NB4 (cell line): ENCODE measurements around the gene PDE4A.

ENCODE experiments used
- POLR2A ChIP-seq: IDR thresholded peaks from 2 replicates; pipeline ENCODE4 v1.6.1; 2011; ENCODE audit warnings: mild to moderate bottlenecking; ENCODE audit not compliant: insufficient read length; ENCODE audit errors: extremely low read depth
- TF ChIP-seq, protein P1 (sequence below): IDR thresholded peaks from one replicate; pipeline ENCODE4 v1.5.1; 2012; ENCODE audit warnings: low read depth, low read length

DNA sequence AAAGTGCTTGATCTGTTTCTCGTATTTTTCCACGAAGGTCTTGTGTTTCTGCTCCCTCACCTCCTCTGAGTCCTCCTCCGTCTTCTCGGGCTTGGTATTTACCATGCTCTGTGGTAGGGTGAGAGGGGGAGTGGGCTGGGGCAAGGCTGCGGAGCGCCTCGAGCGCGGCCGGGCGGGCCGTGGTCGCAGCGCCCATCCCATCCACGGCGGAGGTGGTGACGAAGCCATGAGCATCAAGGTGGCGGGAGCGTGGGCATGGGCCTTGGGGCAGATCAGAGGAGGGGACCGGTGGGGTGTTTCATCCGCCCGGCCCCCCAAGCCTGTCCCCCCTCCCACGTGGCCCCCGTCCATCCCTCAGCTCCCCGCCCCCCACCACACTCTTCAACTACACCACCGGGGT, 24.9 kb upstream of the PDE4A start:
- TF ChIP-seq, protein P1, sequence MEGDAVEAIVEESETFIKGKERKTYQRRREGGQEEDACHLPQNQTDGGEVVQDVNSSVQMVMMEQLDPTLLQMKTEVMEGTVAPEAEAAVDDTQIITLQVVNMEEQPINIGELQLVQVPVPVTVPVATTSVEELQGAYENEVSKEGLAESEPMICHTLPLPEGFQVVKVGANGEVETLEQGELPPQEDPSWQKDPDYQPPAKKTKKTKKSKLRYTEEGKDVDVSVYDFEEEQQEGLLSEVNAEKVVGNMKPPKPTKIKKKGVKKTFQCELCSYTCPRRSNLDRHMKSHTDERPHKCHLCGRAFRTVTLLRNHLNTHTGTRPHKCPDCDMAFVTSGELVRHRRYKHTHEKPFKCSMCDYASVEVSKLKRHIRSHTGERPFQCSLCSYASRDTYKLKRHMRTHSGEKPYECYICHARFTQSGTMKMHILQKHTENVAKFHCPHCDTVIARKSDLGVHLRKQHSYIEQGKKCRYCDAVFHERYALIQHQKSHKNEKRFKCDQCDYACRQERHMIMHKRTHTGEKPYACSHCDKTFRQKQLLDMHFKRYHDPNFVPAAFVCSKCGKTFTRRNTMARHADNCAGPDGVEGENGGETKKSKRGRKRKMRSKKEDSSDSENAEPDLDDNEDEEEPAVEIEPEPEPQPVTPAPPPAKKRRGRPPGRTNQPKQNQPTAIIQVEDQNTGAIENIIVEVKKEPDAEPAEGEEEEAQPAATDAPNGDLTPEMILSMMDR: no peak
- no peak for TF ChIP-seq POLR2A
